ENCODE results near the gene GMIP. TPM values are rescaled to one million over a fixed set of nuclear protein-coding genes. Genes with fewer than 3 reads are reported as not detected.

Gene GMIP
- total RNA-seq, 1 donor from 2014 or later: 12.3 TPM

GRCh38 chr19:19653597-19654147, 10.2 kb upstream of the GMIP start:
- TF ChIP-seq POLR2A (IDR thresholded peaks at IDR 0.05) (no peak), POLR2AphosphoS5 (IDR thresholded peaks at IDR 0.05; ENCODE audit: insufficient read depth in 1 of 2, low read depth in 1 of 2) (no peak), CTCF (IDR thresholded peaks at IDR 0.05) (no peak)
- H3K27ac ChIP-seq: no peak overlapping the region
- H3K4me3 ChIP-seq: no peak overlapping the region
- no peak for DNase-seq (ENCODE audit: extremely low spot score in 2 of 2)
- no peaks in the 10 kb centered on the region for H3K9me3 ChIP-seq
- no peaks in the 10 kb centered on the region for H3K4me1 ChIP-seq
- H3K27me3 ChIP-seq: no peaks in the 10 kb centered on the region
- intact Hi-C loops (cut with DNase I): no loop called here
- H3K36me3 ChIP-seq: peaks cover 0 to 92% of the 10 kb centered on the region in 2 donors

- Histone ChIP-seq H3K4me1 (no peaks in the 10 kb centered on the region), H3K4me3 (no peak overlapping the region), H3K27me3 (no peaks in the 10 kb centered on the region), H3K9me3 (no peaks in the 10 kb centered on the region), H3K27ac (no peak overlapping the region), H3K36me3 (peaks cover 0 to 88% of the 10 kb centered on the region in 2 donors)
- DNase-seq (ENCODE audit: extremely low spot score in 2 of 2): no peak
- intact Hi-C loops (cut with DNase I): no loop called here
- no peak for TF ChIP-seq POLR2AphosphoS5 (IDR thresholded peaks at IDR 0.05; ENCODE audit: insufficient read depth in 1 of 2, low read depth in 1 of 2)
Observed at GRCh38 chr19:19652482-19653295, 9.2 kb upstream of the GMIP start.

GRCh38 chr19:19651076-19651475, 7.6 kb upstream of the GMIP start:
- Histone ChIP-seq H3K4me3 (no peak overlapping the region), H3K27me3 (no peaks in the 10 kb centered on the region), H3K4me1 (no peaks in the 10 kb centered on the region), H3K9me3 (no peaks in the 10 kb centered on the region), H3K36me3 (peaks cover 0 to 88% of the 10 kb centered on the region in 2 donors), H3K27ac (no peak overlapping the region)
- DNase-seq (ENCODE audit: extremely low spot score in 2 of 2): no peak
- intact Hi-C loops (cut with DNase I): no loop called here
- no peak for TF ChIP-seq POLR2AphosphoS5 (IDR thresholded peaks at IDR 0.05; ENCODE audit: insufficient read depth in 1 of 2, low read depth in 1 of 2)

GRCh38 chr19:19650331-19650730, 6.9 kb upstream of the GMIP start:
- H3K36me3 ChIP-seq: peaks cover 0 to 86% of the 10 kb centered on the region in 2 donors
- TF ChIP-seq POLR2AphosphoS5 (IDR thresholded peaks at IDR 0.05; ENCODE audit: insufficient read depth in 1 of 2, low read depth in 1 of 2): no peak
- TF ChIP-seq CTCF (IDR thresholded peaks at IDR 0.05): no peak
- no peak for TF ChIP-seq POLR2A (IDR thresholded peaks at IDR 0.05)
- no peak for DNase-seq (ENCODE audit: extremely low spot score in 2 of 2)

GRCh38 chr19:19649580-19649995, 6.1 kb upstream of the GMIP start:
- no peak overlapping the region for H3K4me3 ChIP-seq
- TF ChIP-seq CTCF (IDR thresholded peaks at IDR 0.05) (no peak), POLR2AphosphoS5 (IDR thresholded peaks at IDR 0.05; ENCODE audit: insufficient read depth in 1 of 2, low read depth in 1 of 2) (no peak), POLR2A (IDR thresholded peaks at IDR 0.05) (no peak)
- no peaks in the 10 kb centered on the region for H3K4me1 ChIP-seq
- no peak for DNase-seq (ENCODE audit: extremely low spot score in 2 of 2)
- H3K27me3 ChIP-seq: no peaks in the 10 kb centered on the region
- no peaks in the 10 kb centered on the region for H3K9me3 ChIP-seq
- H3K36me3 ChIP-seq: peaks cover 0 to 86% of the 10 kb centered on the region in 2 donors
- H3K27ac ChIP-seq: no peak overlapping the region
- intact Hi-C loops (cut with DNase I): no loop called here

More at GRCh38 chr19:19650331-19650730, 6.9 kb upstream of the GMIP start:
- H3K27me3 ChIP-seq: no peaks in the 10 kb centered on the region
- no peaks in the 10 kb centered on the region for H3K4me1 ChIP-seq
- no peak overlapping the region for H3K4me3 ChIP-seq
- intact Hi-C loops (cut with DNase I): no loop called here
- H3K9me3 ChIP-seq: no peaks in the 10 kb centered on the region
- no peak overlapping the region for H3K27ac ChIP-seq

- intact Hi-C loops (cut with DNase I): no loop called here
- DNase-seq (ENCODE audit: extremely low spot score in 2 of 2): no peak
Observed at GRCh38 chr19:19649155-19649554, 5.7 kb upstream of the GMIP start.

More at GRCh38 chr19:19649155-19649554, 5.7 kb upstream of the GMIP start:
- Histone ChIP-seq H3K27ac (no peak overlapping the region), H3K27me3 (no peaks in the 10 kb centered on the region), H3K4me1 (no peaks in the 10 kb centered on the region), H3K4me3 (no peak overlapping the region), H3K36me3 (peaks cover 0 to 82% of the 10 kb centered on the region in 2 donors), H3K9me3 (no peaks in the 10 kb centered on the region)
- TF ChIP-seq POLR2A (IDR thresholded peaks at IDR 0.05): no peak
- TF ChIP-seq CTCF (IDR thresholded peaks at IDR 0.05): no peak
- no peak for TF ChIP-seq POLR2AphosphoS5 (IDR thresholded peaks at IDR 0.05; ENCODE audit: insufficient read depth in 1 of 2, low read depth in 1 of 2)

Data from vagina (tissue), 2 donors.